CD1c-positive myeloid dendritic cell (primary cell): ENCODE measurements around the gene EMC9.

ENCODE experiments used
- DNase-seq: peaks from one replicate; pipeline ENCODE4 v3.0.0-alpha.2; 2016; ENCODE audit errors: extremely low spot score

The EMC9 gene

GRCh38 chr14:24089890-24090289, 51.5 kb downstream of the EMC9 start:
- DNase-seq: no peak
